Immature natural killer cell (primary cell): ENCODE measurements around the gene COQ7. TPM values are rescaled to one million over a fixed set of nuclear protein-coding genes. Genes with fewer than 3 reads are reported as not detected.
A peak's percentile ranks its signal among the peaks of the same experiment; 100 is the strongest.

Experiments used
- DNase-seq, 3 donors: peaks; one replicate each; pipeline ENCODE4 v3.0.0; 2022; ENCODE audit warnings: mixed read lengths in 1 of 3
- H3K27ac Mint-ChIP-seq, 6 donors: one replicate each; pipeline ENCODE4 v1.8.0; 2020; ENCODE audit warnings: mixed read lengths in 6 of 6, mild to moderate bottlenecking in 5 of 6, inconsistent platforms in 4 of 6, moderate library complexity in 3 of 6
- H3K27me3 Mint-ChIP-seq, 3 donors: one replicate each; pipeline ENCODE4 v1.8.0; 2020 to 2021; ENCODE audit warnings: low read depth in 3 of 3, mild to moderate bottlenecking in 3 of 3, mixed read lengths in 3 of 3, moderate library complexity in 3 of 3, inconsistent platforms in 1 of 3
- H3K36me3 Mint-ChIP-seq, 3 donors: one replicate each; pipeline ENCODE4 v1.8.0; 2020; ENCODE audit warnings: mixed read lengths in 3 of 3, inconsistent platforms in 2 of 3, mild to moderate bottlenecking in 2 of 3
- H3K4me1 Mint-ChIP-seq, 2 donors: one replicate each; pipeline ENCODE4 v1.8.0; 2020; ENCODE audit warnings: inconsistent platforms in 2 of 2, mild to moderate bottlenecking in 2 of 2, mixed read lengths in 2 of 2, moderate library complexity in 1 of 2
- H3K4me3 Mint-ChIP-seq, 5 donors: one replicate each; pipeline ENCODE4 v1.8.0; 2020; ENCODE audit warnings: mild to moderate bottlenecking in 5 of 5, mixed read lengths in 5 of 5, inconsistent platforms in 3 of 5, moderate library complexity in 3 of 5
- H3K9me3 Mint-ChIP-seq, 6 donors: one replicate each; pipeline ENCODE4 v1.8.0; 2020; ENCODE audit warnings: mild to moderate bottlenecking in 6 of 6, mixed read lengths in 6 of 6, inconsistent platforms in 4 of 6, moderate library complexity in 3 of 6
- polyA plus RNA-seq, 3 donors: library from polyadenylated mRNA; unstranded; fragments of 300-500 nt; fragmentation: Illumina TruSeq; gene quantifications; one replicate each; pipeline ENCODE4 v1.2.3, GENCODE V29; 2021

Gene COQ7
- polyA plus RNA-seq, 3 donors from 2014 or later = 14.3 to 16.6 (median 14.8) TPM

DNA sequence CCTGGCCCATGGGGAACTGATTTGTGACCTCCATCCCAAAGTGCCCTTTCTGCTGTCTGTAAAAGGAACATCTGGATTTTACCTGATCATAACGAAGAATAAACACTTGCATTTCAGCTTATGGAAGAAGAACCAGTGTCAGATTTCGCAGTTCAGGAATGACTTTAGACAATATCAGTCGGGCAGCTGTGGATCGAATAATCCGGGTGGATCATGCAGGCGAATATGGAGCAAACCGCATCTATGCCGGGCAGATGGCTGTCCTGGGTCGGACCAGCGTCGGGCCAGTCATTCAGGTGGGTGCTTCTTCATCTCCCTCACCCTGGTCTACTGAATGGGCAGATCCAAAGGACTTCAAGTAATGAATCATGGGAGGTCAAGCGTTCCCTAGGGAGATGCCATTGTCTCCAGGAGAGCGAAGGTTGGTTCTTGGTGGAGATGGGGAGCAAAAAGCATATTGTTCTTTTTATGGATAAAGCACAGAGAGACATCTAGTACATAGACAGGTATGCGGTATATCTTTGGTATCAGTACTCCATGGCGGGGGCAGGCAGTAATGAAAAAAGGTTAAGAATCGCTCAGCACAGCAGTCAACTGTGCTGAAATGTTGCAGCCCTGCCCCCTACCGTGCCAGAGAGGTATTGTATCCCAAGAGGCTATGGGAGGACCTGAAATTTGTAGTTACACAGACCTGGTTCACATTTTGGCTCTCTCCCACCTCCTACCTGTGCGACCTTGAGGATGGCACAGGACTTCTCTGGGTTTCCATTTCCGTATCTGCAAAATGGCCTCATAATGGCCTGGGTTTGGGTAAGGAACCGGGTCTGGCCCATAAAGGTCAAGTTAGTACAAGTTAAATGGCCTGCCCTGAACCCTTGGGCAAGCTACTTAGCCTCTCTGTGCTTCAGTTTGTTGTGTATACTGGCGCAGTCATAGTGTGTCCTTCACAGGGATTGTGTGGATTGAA is 4.7 kb downstream of the COQ7 start:
- Mint-ChIP-seq H3K9me3 (no peaks in the 10 kb centered on the region), H3K27me3 (peaks cover 14 to 16% (median 16%) of the 10 kb centered on the region in 3 donors), H3K4me1 (peaks cover 12 to 17% of the 10 kb centered on the region in 2 donors), H3K4me3 (no peak overlapping the region), H3K27ac (peak overlapping the region in 2 of 6 donors; percentile 27 to 47), H3K36me3 (peaks cover 4 to 20% (median 12%) of the 10 kb centered on the region in 3 donors)
- peak; percentile 15 to 27 (median 22) for DNase-seq

DNA sequence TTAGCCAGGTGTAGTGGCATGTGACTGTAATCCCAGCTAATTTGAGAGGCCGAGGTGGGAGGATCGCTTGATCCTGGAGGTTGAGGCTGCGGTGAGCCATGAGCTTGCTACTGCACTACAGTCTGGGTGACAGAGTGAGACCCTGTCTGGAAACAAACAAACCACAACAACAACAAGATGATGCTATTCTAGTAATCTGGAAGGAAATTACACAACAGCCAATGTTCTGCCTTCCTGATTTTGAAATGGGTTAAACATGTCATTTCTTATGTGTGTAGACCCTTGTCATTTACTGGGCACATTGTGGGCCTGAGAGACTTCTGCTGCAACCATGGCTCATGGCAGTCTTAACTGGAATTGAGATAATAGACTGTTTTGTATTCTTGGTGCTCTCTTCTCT is 5.9 kb downstream of the COQ7 start:
- no peak for DNase-seq
- no peak overlapping the region for H3K27ac Mint-ChIP-seq
- H3K27me3 Mint-ChIP-seq = peaks cover 4 to 5% (median 4%) of the 10 kb centered on the region in 3 donors
- peaks cover 4 to 26% (median 17%) of the 10 kb centered on the region in 3 donors for H3K36me3 Mint-ChIP-seq
- H3K9me3 Mint-ChIP-seq = no peaks in the 10 kb centered on the region
- H3K4me3 Mint-ChIP-seq = no peak overlapping the region
- peaks cover 3 to 6% of the 10 kb centered on the region in 2 donors for H3K4me1 Mint-ChIP-seq

DNA sequence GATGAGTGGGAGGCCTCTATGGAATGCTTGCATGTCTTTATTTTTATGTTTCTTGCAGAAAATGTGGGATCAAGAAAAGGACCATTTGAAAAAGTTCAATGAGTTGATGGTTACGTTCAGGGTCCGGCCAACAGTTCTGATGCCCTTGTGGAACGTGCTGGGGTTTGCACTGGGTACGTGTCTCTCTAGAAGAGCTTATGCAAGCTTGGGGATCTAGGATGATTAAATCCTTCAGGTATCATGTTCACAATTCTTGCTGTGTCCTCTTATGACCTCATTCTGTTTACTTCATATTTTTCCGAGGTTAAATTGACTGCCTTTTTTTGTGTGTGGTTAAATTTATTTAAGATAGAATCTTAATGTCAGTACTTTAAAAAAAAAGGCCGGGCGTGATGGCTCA is 6.4 kb downstream of the COQ7 start:
- H3K36me3 Mint-ChIP-seq = peaks cover 4 to 30% (median 21%) of the 10 kb centered on the region in 3 donors
- H3K27me3 Mint-ChIP-seq = peaks cover 2 to 4% (median 4%) of the 10 kb centered on the region in 3 donors
- H3K4me3 Mint-ChIP-seq = no peak overlapping the region
- no peak overlapping the region for H3K27ac Mint-ChIP-seq
- peaks cover under 1 to 2% of the 10 kb centered on the region in 2 donors for H3K4me1 Mint-ChIP-seq
- H3K9me3 Mint-ChIP-seq = no peaks in the 10 kb centered on the region
- DNase-seq = no peak

DNA sequence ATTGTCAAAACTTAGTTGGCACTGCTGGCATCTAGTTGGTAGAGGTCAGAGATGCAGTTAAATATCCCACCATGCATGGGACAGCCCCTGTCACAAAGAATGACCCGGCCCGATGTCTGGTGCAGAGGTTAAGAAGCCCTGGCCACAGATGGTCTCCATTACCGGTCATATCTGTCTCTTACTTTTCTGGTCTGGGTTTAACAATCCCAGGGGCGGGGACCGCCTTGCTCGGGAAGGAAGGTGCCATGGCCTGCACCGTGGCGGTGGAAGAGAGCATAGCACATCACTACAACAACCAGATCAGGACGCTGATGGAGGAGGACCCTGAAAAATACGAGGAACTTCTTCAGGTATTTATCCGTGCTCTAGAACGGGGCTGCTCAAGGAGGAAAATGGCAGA is 8.1 kb downstream of the COQ7 start:
- Mint-ChIP-seq H3K4me1 (no peaks in the 10 kb centered on the region), H3K36me3 (peaks cover 4 to 41% (median 21%) of the 10 kb centered on the region in 3 donors), H3K9me3 (no peaks in the 10 kb centered on the region), H3K27ac (no peak overlapping the region), H3K27me3 (peaks cover 0 to 4% (median 0%) of the 10 kb centered on the region in 3 donors), H3K4me3 (no peak overlapping the region)
- DNase-seq = no peak

DNA sequence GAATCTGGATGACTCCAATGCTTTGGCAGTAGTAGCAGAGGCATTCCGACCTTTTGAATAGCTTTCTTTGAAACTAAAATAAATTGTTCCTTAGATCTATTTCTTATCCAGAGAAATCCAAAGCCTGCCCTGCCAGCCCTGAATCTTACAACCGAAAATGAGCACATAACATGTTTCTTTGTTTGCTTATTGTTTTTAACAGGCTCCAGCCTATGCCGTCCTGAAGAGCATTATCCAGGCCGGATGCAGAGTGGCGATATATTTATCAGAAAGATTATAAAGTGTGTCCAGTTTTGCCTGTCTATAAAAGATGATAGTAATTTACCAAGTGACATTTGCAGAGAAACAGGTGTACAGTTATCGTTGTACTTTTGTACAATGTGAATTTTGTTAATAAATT is 10.5 kb downstream of the COQ7 start:
- DNase-seq = no peak
- Mint-ChIP-seq H3K27ac (no peak overlapping the region), H3K27me3 (peaks cover 0 to 3% (median 0%) of the 10 kb centered on the region in 3 donors), H3K4me3 (no peak overlapping the region), H3K36me3 (peaks cover 7 to 49% (median 25%) of the 10 kb centered on the region in 3 donors), H3K9me3 (no peaks in the 10 kb centered on the region), H3K4me1 (no peaks in the 10 kb centered on the region)

DNA sequence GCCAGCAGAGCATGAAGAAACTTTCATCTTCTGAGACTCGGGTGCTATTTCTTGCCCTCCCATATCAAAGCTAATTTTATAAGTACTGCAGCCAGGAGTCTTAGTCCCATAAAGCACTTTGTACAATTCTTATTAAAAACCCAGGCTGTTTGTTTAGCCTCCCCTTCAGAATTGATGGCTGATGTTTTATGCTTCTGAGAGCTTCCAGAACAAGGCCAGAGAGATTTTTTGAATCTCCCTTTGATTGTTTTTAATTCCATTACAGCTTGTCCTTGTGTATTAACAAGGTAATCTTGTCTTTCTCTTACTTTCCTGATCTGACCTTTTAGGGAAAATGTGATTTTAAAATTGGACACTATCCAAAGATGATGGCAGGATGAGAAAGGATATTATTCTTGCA is 16.3 kb downstream of the COQ7 start:
- peaks cover 5 to 8% of the 10 kb centered on the region in 2 donors for H3K4me1 Mint-ChIP-seq
- peaks cover 2 to 4% (median 2%) of the 10 kb centered on the region in 3 donors for H3K27me3 Mint-ChIP-seq
- no peak overlapping the region for H3K4me3 Mint-ChIP-seq
- no peak for DNase-seq
- H3K9me3 Mint-ChIP-seq = no peaks in the 10 kb centered on the region
- no peak overlapping the region for H3K27ac Mint-ChIP-seq
- H3K36me3 Mint-ChIP-seq = peaks cover 6 to 25% (median 7%) of the 10 kb centered on the region in 3 donors

DNA sequence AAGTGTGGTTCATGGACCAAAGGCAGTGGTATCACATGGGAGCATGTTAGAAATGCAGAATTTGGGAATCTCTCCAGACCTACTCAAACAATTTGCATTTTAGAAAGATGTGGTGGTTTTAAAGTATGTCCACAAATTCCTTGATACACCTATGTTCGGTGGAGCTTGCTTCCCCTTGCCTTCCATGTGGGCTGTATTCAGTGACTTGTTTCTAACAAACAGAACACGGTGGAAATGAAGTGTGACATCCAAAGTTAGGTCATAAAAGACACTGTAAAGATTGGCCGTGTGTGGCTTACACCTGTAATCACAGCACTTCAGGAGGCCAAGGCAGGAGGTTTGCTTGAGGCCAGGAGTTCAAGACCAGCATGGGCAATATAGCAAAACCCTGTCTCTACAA is 16.7 kb downstream of the COQ7 start:
- Mint-ChIP-seq H3K27me3 (peaks cover 2 to 4% (median 2%) of the 10 kb centered on the region in 3 donors), H3K4me3 (no peak overlapping the region), H3K9me3 (no peaks in the 10 kb centered on the region), H3K36me3 (peaks cover 3 to 21% (median 7%) of the 10 kb centered on the region in 3 donors), H3K27ac (no peak overlapping the region), H3K4me1 (peaks cover 5 to 8% of the 10 kb centered on the region in 2 donors)
- no peak for DNase-seq

DNA sequence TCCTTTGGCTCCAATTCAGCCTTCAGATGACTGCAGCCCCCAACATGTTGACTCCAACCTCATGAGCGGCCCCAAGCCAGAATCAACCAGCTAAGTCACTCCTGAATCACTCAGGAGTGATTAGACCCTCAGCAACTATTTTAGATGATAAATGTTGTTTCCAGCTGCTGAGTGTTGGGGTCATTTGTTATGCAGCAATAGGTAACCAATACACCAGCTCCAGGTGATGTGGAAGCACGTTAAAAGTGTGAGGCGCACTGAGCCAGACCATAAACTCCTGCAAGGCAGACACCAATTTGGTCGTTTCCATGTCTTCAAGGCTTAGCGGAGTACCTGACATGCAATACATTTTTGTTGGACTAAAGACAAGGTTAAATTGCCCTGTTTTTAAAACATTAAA is 17.5 kb downstream of the COQ7 start:
- no peak overlapping the region for H3K27ac Mint-ChIP-seq
- H3K4me1 Mint-ChIP-seq = peaks cover 5 to 8% of the 10 kb centered on the region in 2 donors
- DNase-seq = no peak
- H3K27me3 Mint-ChIP-seq = peaks cover 2 to 4% (median 2%) of the 10 kb centered on the region in 3 donors
- H3K4me3 Mint-ChIP-seq = no peak overlapping the region
- H3K9me3 Mint-ChIP-seq = no peaks in the 10 kb centered on the region
- peaks cover 3 to 15% (median 7%) of the 10 kb centered on the region in 3 donors for H3K36me3 Mint-ChIP-seq

DNA sequence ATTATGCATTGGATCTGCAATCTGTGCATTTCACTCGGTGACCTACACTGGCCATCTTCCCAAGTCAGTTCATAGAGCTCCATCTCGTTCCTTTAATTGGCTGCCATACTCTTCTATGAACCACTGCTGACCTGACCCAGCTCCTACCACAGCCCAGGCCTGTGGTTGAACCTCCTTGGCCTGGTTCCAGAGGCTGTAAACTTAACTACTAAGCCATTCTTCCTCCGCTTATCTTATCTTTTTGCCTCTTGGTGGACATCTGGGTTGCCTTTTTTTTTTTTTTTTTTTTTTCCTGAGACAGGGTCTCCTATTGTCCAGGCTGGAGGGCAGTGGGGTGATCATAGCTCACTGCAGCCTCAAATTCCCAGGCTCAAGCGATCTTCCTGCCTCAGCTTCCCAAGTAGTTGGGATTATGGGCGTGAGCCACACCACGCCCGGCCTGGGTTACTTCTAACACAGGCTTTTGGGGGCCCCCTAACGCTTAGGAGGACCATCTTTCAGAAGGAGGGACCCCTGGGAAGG is 18.3 kb downstream of the COQ7 start:
- H3K4me1 Mint-ChIP-seq = peaks cover 5 to 8% of the 10 kb centered on the region in 2 donors
- no peak overlapping the region for H3K4me3 Mint-ChIP-seq
- no peak overlapping the region for H3K27ac Mint-ChIP-seq
- peaks cover 2 to 4% (median 2%) of the 10 kb centered on the region in 3 donors for H3K27me3 Mint-ChIP-seq
- no peaks in the 10 kb centered on the region for H3K9me3 Mint-ChIP-seq
- H3K36me3 Mint-ChIP-seq = peaks cover 3 to 12% (median 7%) of the 10 kb centered on the region in 3 donors
- no peak for DNase-seq

DNA sequence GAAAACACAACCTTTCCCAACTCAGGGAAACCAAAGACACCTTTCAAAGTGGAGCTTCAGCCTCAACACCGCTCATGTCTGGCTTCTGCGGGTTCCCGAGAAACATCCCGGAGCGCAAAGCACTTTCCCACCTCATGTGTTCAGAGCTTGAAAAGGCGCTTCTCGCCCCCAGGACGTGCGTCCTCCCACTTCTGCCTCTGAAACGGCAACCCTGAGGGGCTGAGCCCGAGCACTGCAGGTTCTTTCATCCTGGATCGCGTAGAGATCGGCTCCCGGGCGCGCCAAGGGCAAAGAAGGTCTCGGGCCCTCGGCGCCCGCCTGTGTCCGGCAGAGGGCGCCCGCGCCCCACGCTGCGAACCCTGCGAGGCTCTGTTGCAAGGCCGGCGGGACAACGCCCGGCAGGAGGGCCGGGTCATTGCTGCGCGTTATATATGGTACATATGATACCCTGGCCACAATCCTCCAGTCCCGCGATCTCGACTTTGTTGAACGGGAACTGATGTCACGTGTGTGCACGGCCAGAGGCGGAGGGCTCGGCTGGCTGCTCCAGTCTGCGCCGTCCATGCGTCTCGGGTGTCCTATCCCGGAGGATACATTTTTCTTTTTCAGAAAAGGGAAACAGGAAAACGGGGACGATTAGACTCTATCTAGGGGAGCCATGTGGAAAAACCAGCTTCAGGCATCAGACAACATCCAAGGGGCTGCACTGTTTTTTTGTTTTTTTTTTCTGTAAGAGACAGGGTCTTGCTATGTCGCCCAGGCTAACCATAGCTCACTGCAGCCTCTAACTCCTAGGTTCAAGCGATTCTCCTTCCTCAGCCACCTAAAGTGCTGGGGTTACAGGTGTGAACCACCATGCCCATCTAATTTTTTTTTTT is 19.1 kb downstream of the COQ7 start:
- Mint-ChIP-seq H3K27me3 (peaks cover 2 to 4% (median 2%) of the 10 kb centered on the region in 3 donors), H3K4me1 (peaks cover 5 to 8% of the 10 kb centered on the region in 2 donors), H3K27ac (no peak overlapping the region), H3K4me3 (peak overlapping the region; percentile 35 to 65 (median 56)), H3K36me3 (peaks cover 0 to 7% (median 6%) of the 10 kb centered on the region in 3 donors), H3K9me3 (no peaks in the 10 kb centered on the region)
- DNase-seq = peak; percentile 65 to 75 (median 69)

DNA sequence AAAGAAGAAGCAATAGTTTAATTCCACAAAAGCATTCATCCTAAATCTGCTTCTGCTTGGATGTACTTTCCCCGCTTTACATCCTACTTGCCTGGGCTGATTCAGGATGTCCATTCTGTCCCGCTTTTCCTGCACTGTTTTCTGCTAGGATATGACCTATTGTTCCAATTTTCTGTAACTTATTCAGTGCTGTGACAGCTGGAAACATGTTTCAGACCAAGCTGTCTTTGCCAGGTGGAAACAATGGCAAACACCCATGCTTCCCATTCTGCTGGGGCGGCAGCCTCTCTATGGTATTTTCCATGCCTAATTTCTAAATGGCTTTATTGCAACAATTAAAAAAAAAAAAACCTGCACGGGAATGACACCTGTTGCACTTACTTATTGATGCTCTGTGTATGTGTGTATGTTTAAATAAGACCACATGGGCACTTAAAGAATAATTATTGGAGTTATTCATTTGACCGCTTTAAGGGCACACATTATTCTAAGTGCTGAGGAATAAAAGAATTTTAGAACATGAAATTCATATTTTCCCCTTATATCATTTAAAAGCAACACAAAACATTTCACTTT is 21.0 kb downstream of the COQ7 start:
- Mint-ChIP-seq H3K27me3 (peaks cover 2 to 4% (median 4%) of the 10 kb centered on the region in 3 donors), H3K36me3 (no peaks in the 10 kb centered on the region), H3K4me3 (no peak overlapping the region), H3K4me1 (peaks cover 5 to 8% of the 10 kb centered on the region in 2 donors), H3K9me3 (no peaks in the 10 kb centered on the region), H3K27ac (no peak overlapping the region)
- no peak for DNase-seq

DNA sequence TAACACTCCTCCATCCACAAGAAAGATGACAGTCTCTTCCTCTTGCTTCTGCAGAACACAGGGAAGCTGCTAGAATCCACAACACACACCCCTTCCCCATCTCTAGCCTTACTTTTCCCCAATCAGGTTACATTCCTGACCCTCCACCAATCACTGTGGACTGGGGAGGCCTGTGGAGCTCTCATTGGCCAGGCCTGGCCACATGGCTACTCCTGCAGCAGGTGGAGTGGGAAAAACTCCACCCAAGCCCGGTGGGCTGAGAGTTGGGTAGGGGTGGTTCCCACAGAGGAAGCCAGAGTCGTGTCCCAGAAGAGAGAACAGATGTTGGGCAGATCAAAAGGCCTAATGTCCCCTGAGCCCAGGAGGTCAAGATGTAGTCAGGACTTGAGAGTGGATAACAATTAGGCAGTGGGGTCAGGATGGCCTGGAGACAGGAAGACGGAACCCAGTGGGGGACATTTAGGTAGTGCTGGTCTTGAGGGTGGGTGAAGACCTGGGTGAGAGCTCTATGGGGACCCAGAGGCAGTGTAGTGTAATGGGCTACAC is 22.1 kb downstream of the COQ7 start:
- DNase-seq = no peak
- peaks cover 2 to 4% (median 4%) of the 10 kb centered on the region in 3 donors for H3K27me3 Mint-ChIP-seq
- no peaks in the 10 kb centered on the region for H3K9me3 Mint-ChIP-seq
- H3K4me1 Mint-ChIP-seq = peaks cover 5 to 8% of the 10 kb centered on the region in 2 donors
- no peak overlapping the region for H3K4me3 Mint-ChIP-seq
- H3K27ac Mint-ChIP-seq = no peak overlapping the region
- H3K36me3 Mint-ChIP-seq = no peaks in the 10 kb centered on the region

DNA sequence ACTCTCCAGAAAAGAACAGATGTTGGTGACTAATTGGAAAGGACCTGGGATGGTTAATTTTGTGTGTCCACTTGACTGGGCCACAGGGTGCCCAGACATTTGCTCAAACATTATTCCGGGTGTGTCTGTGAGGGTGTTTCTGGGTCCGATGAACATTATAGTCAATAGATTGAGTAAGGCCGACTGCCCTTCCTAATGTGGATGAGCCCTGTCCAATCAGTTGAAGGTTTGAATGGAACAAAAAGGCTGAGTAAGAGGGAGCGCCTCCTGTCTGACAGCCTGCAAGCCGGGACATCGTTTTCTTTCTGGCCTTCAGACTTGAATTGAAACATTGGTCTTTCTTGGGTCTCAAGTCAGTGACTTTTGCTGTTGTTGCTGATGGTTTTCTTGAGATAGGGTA is 23.5 kb downstream of the COQ7 start:
- Mint-ChIP-seq H3K36me3 (no peaks in the 10 kb centered on the region), H3K9me3 (no peaks in the 10 kb centered on the region), H3K4me3 (no peak overlapping the region), H3K27ac (no peak overlapping the region), H3K4me1 (peaks cover 5 to 8% of the 10 kb centered on the region in 2 donors), H3K27me3 (peaks cover 2 to 4% (median 4%) of the 10 kb centered on the region in 3 donors)
- no peak for DNase-seq
